ENCODE measurements around the gene PEAK3.

DNA sequence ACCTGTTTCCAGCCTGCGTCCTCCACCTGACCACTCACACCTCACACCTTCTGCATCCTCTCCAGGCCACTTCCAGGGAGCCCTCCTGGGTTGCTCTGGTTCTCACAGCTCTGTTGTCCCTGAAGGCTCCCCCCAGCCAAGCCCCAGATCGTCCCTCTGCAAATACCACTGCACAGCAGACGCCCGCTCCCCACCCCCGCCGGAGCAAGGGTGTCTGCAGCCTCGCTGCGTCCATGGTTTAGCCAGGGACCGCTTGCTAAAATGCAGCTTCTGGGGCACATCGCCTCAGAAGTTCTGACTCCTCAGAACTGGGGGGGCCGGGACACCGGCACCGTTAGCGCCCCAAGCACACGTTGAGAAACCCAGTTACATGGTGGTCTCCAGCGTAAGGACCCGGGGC, 25.0 kb upstream of the PEAK3 start:
- TF ChIP-seq CTCF (IDR thresholded peaks at IDR 0.05) (no peak), POLR2A (IDR thresholded peaks at IDR 0.05) (no peak)

Measured in upper lobe of left lung (tissue), 4 donors.